GM23248 (cell line): ENCODE data around the gene JDP2. TPM values are rescaled to one million over a fixed set of nuclear protein-coding genes. Genes with fewer than 3 reads are reported as not detected.

Experiments
- DNase-seq: peaks from one replicate; pipeline ENCODE4 v3.0.0-alpha.2; 2015
- H2AFZ ChIP-seq: fragments of 200-600 bp; sonication (generic); 2 replicates; pipeline ENCODE4 v1.6.1; 2016; ENCODE audit warnings: antibody characterized with exemption
- H3F3A ChIP-seq: fragments of 200-600 bp; sonication (generic); 2 replicates; pipeline ENCODE4 v1.6.1; 2016; ENCODE audit warnings: mild to moderate bottlenecking, antibody characterized with exemption, mixed run types; ENCODE audit not compliant: insufficient read depth
- H3K27ac ChIP-seq: fragments of 200-600 bp; sonication (generic); 2 replicates; pipeline ENCODE4 v1.5.1; 2016; ENCODE audit warnings: mild to moderate bottlenecking
- H3K27me3 ChIP-seq: fragments of 200-600 bp; sonication (generic); replicated peaks from 2 replicates; pipeline ENCODE4 v1.6.1; 2016; ENCODE audit warnings: mild to moderate bottlenecking; ENCODE audit not compliant: insufficient read depth
- H3K36me3 ChIP-seq: fragments of 200-600 bp; sonication (generic); 2 replicates; pipeline ENCODE4 v1.6.1; 2016; ENCODE audit warnings: low read depth, mild to moderate bottlenecking
- H3K4me1 ChIP-seq: fragments of 200-600 bp; sonication (generic); 2 replicates; pipeline ENCODE4 v1.6.1; 2016; ENCODE audit warnings: mild to moderate bottlenecking; ENCODE audit not compliant: insufficient read depth
- H3K4me2 ChIP-seq: fragments of 200-600 bp; sonication (generic); one replicate; pipeline ENCODE4 v1.6.1; 2016; ENCODE audit warnings: mild to moderate bottlenecking; ENCODE audit not compliant: unreplicated experiment
- H3K4me3 ChIP-seq: fragments of 200-600 bp; sonication (generic); 2 replicates; pipeline ENCODE4 v1.5.1; 2016; ENCODE audit warnings: mild to moderate bottlenecking
- H3K79me2 ChIP-seq: fragments of 200-600 bp; sonication (generic); 2 replicates; pipeline ENCODE4 v1.6.1; 2016; ENCODE audit warnings: mild to moderate bottlenecking; ENCODE audit not compliant: insufficient read depth
- H3K9ac ChIP-seq: fragments of 200-600 bp; sonication (generic); 2 replicates; pipeline ENCODE4 v1.6.1; 2016; ENCODE audit warnings: mild to moderate bottlenecking
- H3K9me2 ChIP-seq: fragments of 200-600 bp; sonication (generic); 2 replicates; pipeline ENCODE4 v1.6.1; 2016; ENCODE audit warnings: mixed run types, mild to moderate bottlenecking, moderate library complexity; ENCODE audit not compliant: insufficient read depth
- H3K9me3 ChIP-seq: fragments of 200-600 bp; sonication (generic); one replicate; pipeline ENCODE4 v1.6.1; 2017; ENCODE audit warnings: low read depth
- H4K20me1 ChIP-seq: fragments of 200-600 bp; sonication (generic); 2 replicates; pipeline ENCODE4 v1.6.0; 2016; ENCODE audit not compliant: insufficient read depth
- EZH2 ChIP-seq: fragments of 200-600 bp; sonication (generic); IDR thresholded peaks from 2 replicates; pipeline ENCODE4 v1.6.1; 2018; ENCODE audit warnings: antibody characterized with exemption, mild to moderate bottlenecking; ENCODE audit not compliant: insufficient read depth, poor library complexity, severe bottlenecking
- EZH2phosphoT487 ChIP-seq: fragments of 200-600 bp; sonication (generic); IDR thresholded peaks from 2 replicates; pipeline ENCODE4 v1.6.1; 2018; ENCODE audit warnings: antibody characterized with exemption, moderate library complexity, mild to moderate bottlenecking, low read depth; ENCODE audit not compliant: insufficient read depth
- WGBS, 2 experiments: methylation state at CpG; one replicate each; pipeline ENCODE4 v1.1.6; 2015 to 2017; ENCODE audit warnings: low lambda C conversion rate in 2 of 2, low coverage in 1 of 2; ENCODE audit errors: missing lambda C conversion rate in 2 of 2; 5-methylcytosine and 5-hydroxymethylcytosine counted together
- in situ Hi-C: fragments of 300-500 bp; cut with MboI; formaldehyde crosslinking; loops from 2 replicates; pipeline ENCODE4 v1.15.0; 2020
- polyA plus RNA-seq: library from polyadenylated mRNA; unstranded; fragments of >200 nt; fragmentation: Nextera tagmentation; extraction: Ambion mirVana; gene quantifications from 2 replicates; pipeline ENCODE4 v1.2.1, GENCODE V29; 2016
- total RNA-seq: library from RNA; depleted of rRNA; stranded (reverse); fragments of >200 nt; shearing (Covaris generic); gene quantifications from 2 replicates; pipeline ENCODE4 v1.2.3, GENCODE V29; 2014; rRNA removed

JDP2 gene, protein sequence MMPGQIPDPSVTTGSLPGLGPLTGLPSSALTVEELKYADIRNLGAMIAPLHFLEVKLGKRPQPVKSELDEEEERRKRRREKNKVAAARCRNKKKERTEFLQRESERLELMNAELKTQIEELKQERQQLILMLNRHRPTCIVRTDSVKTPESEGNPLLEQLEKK
- 163 and 174 TPM in 2 replicates for total RNA-seq
- polyA plus RNA-seq: 20.0 and 21.5 TPM in 2 replicates

DNA sequence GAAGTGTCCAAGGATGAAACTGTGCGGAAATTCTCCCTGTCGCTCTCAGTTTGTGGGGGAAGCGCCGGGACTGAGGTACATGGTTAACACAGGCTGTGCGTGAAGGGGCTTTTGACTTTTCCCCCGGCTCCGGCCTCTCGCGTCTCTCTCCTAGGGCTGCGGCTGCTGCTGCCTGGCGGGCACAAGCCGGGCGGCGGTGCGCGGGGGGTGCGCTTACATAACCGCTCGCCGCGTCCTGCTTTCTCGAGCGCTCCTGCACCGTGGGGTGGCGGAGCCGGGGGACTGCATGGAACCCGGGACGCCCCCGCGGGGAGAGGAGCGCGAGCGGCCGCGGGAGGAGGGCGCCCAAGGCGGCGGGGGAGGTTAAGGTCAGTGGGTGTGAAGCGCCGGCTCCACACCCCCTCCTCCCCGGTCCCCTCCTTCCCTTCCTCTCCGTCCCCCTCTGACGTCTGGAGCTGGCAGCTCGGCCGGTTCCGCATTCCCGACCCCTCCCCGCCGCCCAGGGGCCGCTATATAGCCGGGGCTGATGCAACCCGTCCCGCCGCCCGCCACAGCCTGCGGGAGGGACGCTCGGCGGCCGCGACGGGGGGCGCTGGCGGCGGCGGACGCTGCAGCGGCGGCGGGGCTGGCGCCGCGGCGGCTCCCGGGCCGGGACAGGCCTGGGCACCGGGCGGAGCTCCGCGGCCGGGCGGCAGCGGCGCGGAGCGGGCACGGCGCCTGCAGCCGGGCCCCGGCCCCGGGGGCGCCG, at the start of gene JDP2:
Gene JDP2 (plus strand): TSS at position 541 of the 748 bp plus-strand sequence. CDS start 9,899 bp downstream, outside the sequence.
- in situ Hi-C loops: no loop called here
- Histone ChIP-seq H3K9ac (peak within 1 kb of the TSS; percentile 93), H3F3A (peaks cover 30% of the 10 kb centered on the region), H3K4me3 (peak within 1 kb of the TSS; percentile 99), H3K27ac (peak within 1 kb of the TSS; percentile 56), H3K4me1 (peaks cover 30% of the 10 kb centered on the region), H3K4me2 (peak within 1 kb of the TSS; percentile 97), H3K36me3 (peaks cover 4% of the 10 kb centered on the region; the same call in 1 of the 2 replicates), H4K20me1 (peaks cover 11% of the 10 kb centered on the region; the same call in 1 of the 2 replicates), H3K9me3 (no peaks in the 10 kb centered on the region), H3K27me3 (no peaks in the 10 kb centered on the region), H2AFZ (peak within 1 kb of the TSS; percentile 67), H3K9me2 (no peaks in the 10 kb centered on the region), H3K79me2 (peaks cover 44% of the 10 kb centered on the region)
- 1 to 3% methylated on average over 42 to 82 of the region's 93 CpGs for WGBS, 2 experiments
- TF ChIP-seq EZH2phosphoT487: no peak
- no peak for TF ChIP-seq EZH2
- peak; percentile 92 for DNase-seq

DNA sequence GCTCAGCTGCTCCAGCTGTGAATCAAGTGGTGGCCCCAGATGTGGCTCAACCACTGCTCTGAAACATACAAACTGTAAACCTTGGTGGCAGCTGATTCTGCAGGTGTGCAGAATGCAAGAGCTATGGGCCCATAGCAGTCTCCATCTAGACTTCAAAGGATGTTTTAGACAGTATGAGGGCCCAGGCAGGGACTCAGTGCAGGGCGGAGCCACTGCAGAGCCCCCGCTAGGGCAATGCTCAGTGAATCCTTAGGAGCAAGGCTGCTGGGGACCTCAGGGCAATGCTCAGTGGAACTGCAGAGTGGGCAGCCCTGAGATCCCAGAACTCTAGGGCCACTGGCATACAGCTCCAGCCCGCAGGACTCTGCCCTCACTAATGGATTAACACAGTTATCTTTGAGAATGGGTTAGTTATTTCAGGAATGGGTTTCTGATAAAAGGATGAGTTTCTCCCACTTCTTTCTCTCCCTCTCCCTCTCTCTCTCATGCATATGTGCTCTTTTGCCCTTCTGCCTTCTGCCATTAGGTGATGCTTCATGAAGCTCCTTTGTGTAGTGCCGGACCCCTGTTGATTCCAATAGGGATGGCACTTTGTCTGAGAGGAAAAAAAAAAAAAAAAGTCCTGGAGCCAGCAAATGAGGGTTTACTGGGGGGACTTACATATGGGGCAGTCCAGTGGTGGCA, 48.4 kb upstream of the JDP2 start:
- Histone ChIP-seq H4K20me1 (no peaks in the 10 kb centered on the region), H3F3A (no peaks in the 10 kb centered on the region), H3K9ac (no peak overlapping the region), H3K4me2 (no peak overlapping the region), H3K4me1 (no peaks in the 10 kb centered on the region), H2AFZ (no peak overlapping the region), H3K9me2 (no peaks in the 10 kb centered on the region), H3K27me3 (peaks cover 20% of the 10 kb centered on the region; the same call in 1 of the 2 replicates), H3K4me3 (no peak overlapping the region), H3K27ac (no peak overlapping the region), H3K9me3 (no peaks in the 10 kb centered on the region), H3K79me2 (no peaks in the 10 kb centered on the region), H3K36me3 (no peaks in the 10 kb centered on the region)
- TF ChIP-seq EZH2 (no peak), EZH2phosphoT487 (no peak)
- no peak for DNase-seq
- 67 to 77% methylated on average over 4 of the region's 4 CpGs for WGBS, 2 experiments
- in situ Hi-C loops: no loop called here

DNA sequence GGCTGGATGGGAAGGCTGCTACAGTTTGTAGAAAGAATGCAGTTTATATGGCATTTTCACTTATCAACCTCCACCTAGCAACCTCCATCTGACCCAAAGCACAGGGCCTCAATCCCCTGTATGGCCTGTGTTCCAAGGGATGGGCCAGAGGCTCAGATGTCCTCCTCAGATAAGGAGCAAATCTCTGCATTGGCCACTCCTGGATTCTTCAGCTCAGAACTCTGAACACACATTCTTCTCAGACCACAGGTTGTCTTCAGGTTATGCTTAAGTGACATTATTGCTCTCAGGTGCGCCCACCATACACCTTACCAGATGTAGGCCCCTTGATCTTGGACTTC, 47.9 kb upstream of the JDP2 start:
- in situ Hi-C loops: no loop called here
- no peaks in the 10 kb centered on the region for H3K9me3 ChIP-seq
- H3F3A ChIP-seq: no peaks in the 10 kb centered on the region
- no peaks in the 10 kb centered on the region for H3K4me1 ChIP-seq
- H3K9me2 ChIP-seq: no peaks in the 10 kb centered on the region
- H3K27ac ChIP-seq: no peak overlapping the region
- peaks cover 19% of the 10 kb centered on the region for H3K27me3 ChIP-seq
- H3K79me2 ChIP-seq: no peaks in the 10 kb centered on the region
- 50 to 52% methylated on average over 1 of the region's 1 CpG for whole genome bisulfite sequencing, 2 experiments
- H3K4me3 ChIP-seq: no peak overlapping the region
- H3K36me3 ChIP-seq: no peaks in the 10 kb centered on the region
- H4K20me1 ChIP-seq: no peaks in the 10 kb centered on the region
- no peak overlapping the region for H3K4me2 ChIP-seq
- DNase-seq: no peak
- TF ChIP-seq EZH2 (no peak), EZH2phosphoT487 (no peak)
- H2AFZ ChIP-seq: no peak overlapping the region
- no peak overlapping the region for H3K9ac ChIP-seq

DNA sequence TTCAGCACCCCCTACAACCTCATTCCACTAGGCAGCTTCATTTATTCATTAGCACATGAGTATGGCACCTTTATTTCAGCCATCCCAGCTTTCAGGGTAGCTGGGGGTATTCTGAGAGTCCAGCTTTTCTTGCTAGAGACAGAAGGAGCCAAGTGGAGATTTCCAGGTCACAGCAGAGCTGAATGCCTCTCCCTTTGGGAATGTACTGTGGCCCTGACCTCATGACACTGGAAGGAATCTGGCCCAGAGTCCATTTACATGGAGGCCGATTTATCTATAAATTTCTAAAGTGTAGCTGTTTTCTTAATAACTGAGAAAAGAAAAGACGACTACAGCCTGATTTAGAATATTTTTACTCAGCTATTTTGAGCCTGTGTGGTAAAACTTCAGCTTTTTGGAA, 47.2 kb upstream of the JDP2 start:
- no peak overlapping the region for H3K4me3 ChIP-seq
- no peak overlapping the region for H3K27ac ChIP-seq
- H3F3A ChIP-seq: no peaks in the 10 kb centered on the region
- no peak overlapping the region for H2AFZ ChIP-seq
- H3K9ac ChIP-seq: no peak overlapping the region
- H3K4me2 ChIP-seq: no peak overlapping the region
- H3K9me2 ChIP-seq: no peaks in the 10 kb centered on the region
- WGBS, 2 experiments: 72 to 81% methylated on average over 2 of the region's 2 CpGs
- H4K20me1 ChIP-seq: no peaks in the 10 kb centered on the region
- in situ Hi-C loops: no loop called here
- H3K36me3 ChIP-seq: no peaks in the 10 kb centered on the region
- no peak for TF ChIP-seq EZH2phosphoT487
- peaks cover 14% of the 10 kb centered on the region for H3K27me3 ChIP-seq
- DNase-seq: no peak
- H3K9me3 ChIP-seq: no peaks in the 10 kb centered on the region
- no peaks in the 10 kb centered on the region for H3K4me1 ChIP-seq
- H3K79me2 ChIP-seq: no peaks in the 10 kb centered on the region
